GM12891 (cell line): ENCODE results near the gene MFF.

ENCODE experiments used
- PAX5 ChIP-seq: IDR thresholded peaks from 2 replicates; pipeline ENCODE4 v1.6.1; 2011; ENCODE audit warnings: low read length, moderate library complexity, mild to moderate bottlenecking; ENCODE audit not compliant: insufficient read depth, severe bottlenecking
- POLR2A ChIP-seq: IDR thresholded peaks from 2 replicates; pipeline ENCODE4 v1.6.1; 2011; ENCODE audit warnings: low read depth, low read length, control low read depth
- POLR2AphosphoS5 ChIP-seq: IDR thresholded peaks from 2 replicates; pipeline ENCODE4 v1.6.1; 2011; ENCODE audit warnings: low read depth, low read length, control low read depth

DNA sequence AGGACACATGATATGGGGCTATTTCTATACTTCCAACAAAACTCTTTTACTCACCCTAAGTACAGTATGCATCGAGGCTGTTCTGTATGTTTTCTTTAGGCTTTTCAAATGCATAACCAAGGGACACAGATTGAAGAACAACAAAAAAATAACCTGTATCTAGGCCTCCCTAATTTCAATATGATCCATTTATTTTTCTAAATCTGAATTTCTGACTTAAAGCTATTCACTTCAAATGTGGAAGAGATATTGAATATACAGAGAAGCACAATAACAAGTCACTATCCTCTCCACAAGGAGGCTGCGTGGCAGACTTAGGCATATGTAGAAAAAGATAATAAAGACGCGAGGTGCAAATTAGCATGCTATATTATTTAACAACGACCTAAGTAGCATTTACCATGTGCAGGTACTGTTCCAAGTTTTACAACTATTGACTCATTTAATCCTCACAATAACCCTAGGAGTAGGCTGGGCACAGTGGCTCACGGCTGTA lies 39.3 kb upstream of the MFF start:
- TF ChIP-seq PAX5 (no peak), POLR2A (no peak), POLR2AphosphoS5 (no peak)
